ENCODE measurements around the gene PRKCG. TPM values are rescaled to one million over a fixed set of nuclear protein-coding genes. Genes with fewer than 3 reads are reported as not detected.
"Not testable (repeated sequence)": the region's sequence is repeated elsewhere in the genome, so short reads cannot be mapped to it uniquely, and the experiment has no call there.

Gene PRKCG
- polyA plus RNA-seq, 3 donors: 0.01 TPM; not detected in 2

- H3K4me3 Mint-ChIP-seq: no peak overlapping the region
- no peak overlapping the region for H3K4me3 ChIP-seq (replicated peaks in 1 of 3; ENCODE audit: low read depth in 2 of 3, low read length in 3 of 3)
- H3K9me3 Mint-ChIP-seq: peaks cover 11 to 17% (median 16%) of the 10 kb centered on the region in 7 donors
- no peaks in the 10 kb centered on the region for H3K79me2 ChIP-seq (ENCODE audit: insufficient read depth, low read length)
- no peak overlapping the region for H3K27ac ChIP-seq (ENCODE audit: low read depth in 1 of 2, low read length in 2 of 2)
- H3K4me1 ChIP-seq (ENCODE audit: control insufficient read depth in 1 of 2, insufficient read depth in 2 of 2, low read length in 2 of 2): no peaks in the 10 kb centered on the region
- H3K36me3 ChIP-seq (replicated peaks in 1 of 2; ENCODE audit: control insufficient read depth in 1 of 2, insufficient read depth in 2 of 2, low read length in 2 of 2): no peaks in the 10 kb centered on the region
- H3K4me2 ChIP-seq (replicated peaks; ENCODE audit: extremely low read depth, low read length, poor library complexity, severe bottlenecking): no peak overlapping the region
- H4K20me1 ChIP-seq (ENCODE audit: insufficient read depth, low read length): no peaks in the 10 kb centered on the region
- intact Hi-C loops (cut with micrococcal nuclease): no loop called here
- H2AFZ ChIP-seq (ENCODE audit: insufficient read depth, low read depth, low read length, poor library complexity, severe bottlenecking): no peak overlapping the region
- no peak overlapping the region for H3K27ac Mint-ChIP-seq
- peaks cover 5 to 7% of the 10 kb centered on the region in 2 donors for H3K36me3 Mint-ChIP-seq
- peaks cover 6 to 20% of the 10 kb centered on the region in 2 donors for H3K9me3 ChIP-seq (replicated peaks in 1 of 2; ENCODE audit: control insufficient read depth in 1 of 2, insufficient read depth in 1 of 2, low read length in 2 of 2)
- H3K4me1 Mint-ChIP-seq: peaks cover 5% of the 10 kb centered on the region
- DNase-seq: no peak
- no peak overlapping the region for H3K9ac ChIP-seq (ENCODE audit: insufficient read depth, low read length, poor library complexity, severe bottlenecking)
- peaks cover 50 to 66% (median 66%) of the 10 kb centered on the region in 3 donors for H3K27me3 Mint-ChIP-seq (ENCODE audit: low read depth in 3 of 3)
- WGBS (ENCODE audit: insufficient coverage): no CpG with 5 or more reads among the region's 2 CpGs
- H3K27me3 ChIP-seq (ENCODE audit: control insufficient read depth in 2 of 2, insufficient read depth in 2 of 2, low read length in 2 of 2): peaks cover 22 to 44% of the 10 kb centered on the region in 2 donors
- no peak for TF ChIP-seq CTCF (IDR thresholded peaks at IDR 0.05)
Measured at GRCh38 chr19:53945998-53946397, 64.0 kb downstream of the PRKCG start.

- H3K9me3 Mint-ChIP-seq: peaks cover 3 to 11% (median 4%) of the 10 kb centered on the region in 7 donors
- Histone ChIP-seq H3K9ac (ENCODE audit: insufficient read depth, low read length, poor library complexity, severe bottlenecking) (no peak overlapping the region), H3K4me2 (replicated peaks; ENCODE audit: extremely low read depth, low read length, poor library complexity, severe bottlenecking) (no peak overlapping the region), H3K27me3 (ENCODE audit: control insufficient read depth in 2 of 2, insufficient read depth in 2 of 2, low read length in 2 of 2) (peaks cover 11 to 36% of the 10 kb centered on the region in 2 donors), H4K20me1 (ENCODE audit: insufficient read depth, low read length) (no peaks in the 10 kb centered on the region), H3K79me2 (ENCODE audit: insufficient read depth, low read length) (no peaks in the 10 kb centered on the region), H3K9me3 (replicated peaks in 1 of 2; ENCODE audit: control insufficient read depth in 1 of 2, insufficient read depth in 1 of 2, low read length in 2 of 2) (peaks cover under 1 to 5% of the 10 kb centered on the region in 2 donors), H3K4me3 (replicated peaks in 1 of 3; ENCODE audit: low read depth in 2 of 3, low read length in 3 of 3) (no peak overlapping the region), H3K27ac (ENCODE audit: low read depth in 1 of 2, low read length in 2 of 2) (no peak overlapping the region), H3K36me3 (replicated peaks in 1 of 2; ENCODE audit: control insufficient read depth in 1 of 2, insufficient read depth in 2 of 2, low read length in 2 of 2) (no peaks in the 10 kb centered on the region), H2AFZ (ENCODE audit: insufficient read depth, low read depth, low read length, poor library complexity, severe bottlenecking) (no peak overlapping the region), H3K4me1 (ENCODE audit: control insufficient read depth in 1 of 2, insufficient read depth in 2 of 2, low read length in 2 of 2) (no peaks in the 10 kb centered on the region)
- no peak overlapping the region for H3K27ac Mint-ChIP-seq
- no peak for DNase-seq
- peaks cover under 1 to 1% of the 10 kb centered on the region in 2 donors for H3K36me3 Mint-ChIP-seq
- peaks cover 42 to 60% (median 59%) of the 10 kb centered on the region in 3 donors for H3K27me3 Mint-ChIP-seq (ENCODE audit: low read depth in 3 of 3)
- peak overlapping the region in 1 of 2 donors; percentile 35 for H3K4me3 Mint-ChIP-seq
- intact Hi-C loops (cut with micrococcal nuclease): no loop called here
- H3K4me1 Mint-ChIP-seq: peaks cover 8% of the 10 kb centered on the region
- no peak for TF ChIP-seq CTCF (IDR thresholded peaks at IDR 0.05)
- 72% methylated on average over 2 of the region's 5 CpGs for WGBS (ENCODE audit: insufficient coverage)
Measured at GRCh38 chr19:53947624-53948023, 65.6 kb downstream of the PRKCG start.

- 100% methylated on average over 1 of the region's 5 CpGs for WGBS (ENCODE audit: insufficient coverage)
- H4K20me1 ChIP-seq (ENCODE audit: insufficient read depth, low read length); intact Hi-C loops (cut with micrococcal nuclease); H3K9me3 ChIP-seq (replicated peaks in 1 of 2; ENCODE audit: control insufficient read depth in 1 of 2, insufficient read depth in 1 of 2, low read length in 2 of 2); H3K4me1 ChIP-seq (ENCODE audit: control insufficient read depth in 1 of 2, insufficient read depth in 2 of 2, low read length in 2 of 2); H3K27ac Mint-ChIP-seq; H3K27ac ChIP-seq (ENCODE audit: low read depth in 1 of 2, low read length in 2 of 2); H3K36me3 ChIP-seq (replicated peaks in 1 of 2; ENCODE audit: control insufficient read depth in 1 of 2, insufficient read depth in 2 of 2, low read length in 2 of 2); H3K9ac ChIP-seq (ENCODE audit: insufficient read depth, low read length, poor library complexity, severe bottlenecking); H2AFZ ChIP-seq (ENCODE audit: insufficient read depth, low read depth, low read length, poor library complexity, severe bottlenecking); H3K4me2 ChIP-seq (replicated peaks; ENCODE audit: extremely low read depth, low read length, poor library complexity, severe bottlenecking); H3K79me2 ChIP-seq (ENCODE audit: insufficient read depth, low read length); H3K4me3 ChIP-seq (replicated peaks in 1 of 3; ENCODE audit: low read depth in 2 of 3, low read length in 3 of 3); DNase-seq; H3K4me1 Mint-ChIP-seq; H3K36me3 Mint-ChIP-seq; H3K9me3 Mint-ChIP-seq: not testable (repeated sequence)
- peak overlapping the region in 1 of 2 donors; percentile 57 for H3K4me3 Mint-ChIP-seq
- H3K27me3 Mint-ChIP-seq (ENCODE audit: low read depth in 3 of 3): peaks cover 35 to 56% (median 51%) of the 10 kb centered on the region in 3 donors
- peaks cover 6 to 28% of the 10 kb centered on the region in 2 donors for H3K27me3 ChIP-seq (ENCODE audit: control insufficient read depth in 2 of 2, insufficient read depth in 2 of 2, low read length in 2 of 2)
Measured at GRCh38 chr19:53948611-53949010, 66.6 kb downstream of the PRKCG start.

All from CD14-positive monocyte (primary cell).